Endothelial cell of umbilical vein (primary cell): ENCODE data around the gene PLEKHF1. TPM values are rescaled to one million over a fixed set of nuclear protein-coding genes. Genes with fewer than 3 reads are reported as not detected.

Experiments
- BruUV-seq: library from RNA; stranded (reverse); fragments of 400-500 nt; replicated peaks from 2 replicates; lab custom pipeline; 2021; lab: Mats Ljungman, UMichigan
- CTCF ChIA-PET: fragments of 300-600, 350-600 bp; sonication (Branson Sonifier 250); formaldehyde crosslinking; loops from one replicate; lab custom pipeline; 2021; ENCODE audit warnings: antibody characterized with exemption, inconsistent platforms; lab: Charles Lee
- POLR2A ChIA-PET: fragments of 300-600, 350-600 bp; sonication (Branson Sonifier 250); formaldehyde crosslinking; loops from one replicate; lab custom pipeline; 2021; ENCODE audit warnings: antibody characterized with exemption, inconsistent platforms; lab: Charles Lee
- DNase-seq: peaks from one replicate; pipeline ENCODE4 v3.0.0-alpha.2; 2011; ENCODE audit warnings: low read depth, low spot score
- FAIRE-seq: peaks from 2 replicates; lab custom pipeline; 2011; peaks lifted over from hg19 to GRCh38; lab: Jason Lieb, UNC
- H2AFZ ChIP-seq: 2 replicates; pipeline ENCODE4 v1.6.0; 2012; ENCODE audit warnings: low read depth, low read length, control low read depth, inconsistent platforms
- H3K27ac ChIP-seq: 2 replicates; pipeline ENCODE4 v1.5.1; 2011; ENCODE audit warnings: low read depth, mild to moderate bottlenecking, control low read depth, low read length, moderate library complexity; ENCODE audit not compliant: insufficient read depth
- H3K27me3 ChIP-seq, 2 experiments: 2 replicates each; pipeline versions ENCODE4 v1.6.0 to v1.6.1; 2011; ENCODE audit warnings: low read length in 2 of 2, mixed read lengths in 1 of 2; ENCODE audit not compliant: control insufficient read depth in 2 of 2, insufficient read depth in 2 of 2
- H3K36me3 ChIP-seq, 2 experiments: 2 replicates in 1 of 2; 3 replicates in 1 of 2; pipeline ENCODE4 v1.5.1; 2011; ENCODE audit warnings: low read length in 2 of 2, mild to moderate bottlenecking in 1 of 2, moderate library complexity in 1 of 2; ENCODE audit not compliant: control insufficient read depth in 2 of 2, insufficient read depth in 2 of 2; ENCODE audit errors: extremely low read depth in 1 of 2
- H3K4me1 ChIP-seq: 3 replicates; pipeline ENCODE4 v1.5.1; 2011; ENCODE audit warnings: mild to moderate bottlenecking, low read length; ENCODE audit not compliant: control insufficient read depth, insufficient read depth; ENCODE audit errors: extremely low read depth
- H3K4me2 ChIP-seq: 2 replicates; pipeline ENCODE4 v1.6.1; 2011; ENCODE audit warnings: low read length, control low read depth, mixed read lengths; ENCODE audit not compliant: insufficient read depth
- H3K4me3 ChIP-seq, 3 experiments: fragments of 200-600 bp in 1 of 3; sonication (generic), shearing (Covaris generic) in 1 of 3; replicated peaks in 1 of 3; 2 replicates each; pipeline ENCODE4 v1.5.1; 2011 to 2016; ENCODE audit warnings: control low read depth in 3 of 3, low read length in 3 of 3, mild to moderate bottlenecking in 2 of 3, inconsistent platforms in 1 of 3, low read depth in 1 of 3, moderate library complexity in 1 of 3; ENCODE audit not compliant: insufficient read depth in 1 of 3
- H3K79me2 ChIP-seq: 2 replicates; pipeline ENCODE4 v1.6.0; 2012; ENCODE audit warnings: low read length, inconsistent platforms; ENCODE audit not compliant: control insufficient read depth, insufficient read depth
- H3K9ac ChIP-seq: replicated peaks from 2 replicates; pipeline ENCODE3; 2011; ENCODE audit warnings: low read length, control low read depth; ENCODE audit not compliant: insufficient read depth; ENCODE audit errors: extremely low read depth
- H3K9me1 ChIP-seq: replicated peaks from 3 replicates; pipeline ENCODE4 v1.6.0; 2011; ENCODE audit warnings: mild to moderate bottlenecking, low read length; ENCODE audit not compliant: control insufficient read depth, insufficient read depth; ENCODE audit errors: extremely low read depth
- H3K9me3 ChIP-seq: replicated peaks from 2 replicates; pipeline ENCODE4 v1.5.1; 2012; ENCODE audit warnings: low read length, inconsistent platforms; ENCODE audit not compliant: control insufficient read depth, insufficient read depth
- H4K20me1 ChIP-seq: replicated peaks from 2 replicates; pipeline ENCODE3; 2011; ENCODE audit warnings: mild to moderate bottlenecking, low read length; ENCODE audit not compliant: control insufficient read depth, insufficient read depth; ENCODE audit errors: extremely low read depth
- CTCF ChIP-seq, 2 donors: IDR thresholded peaks; 1 replicate in 1 of 2; 2 replicates in 1 of 2; pipeline ENCODE4 v1.5.1; 2011; ENCODE audit warnings: low read length in 2 of 2, mild to moderate bottlenecking in 2 of 2, moderate library complexity in 2 of 2, control low read depth in 1 of 2, inconsistent platforms in 1 of 2, low read depth in 1 of 2; ENCODE audit not compliant: insufficient read depth in 1 of 2; ENCODE audit errors: extremely low read depth in 1 of 2
- EZH2 ChIP-seq: IDR thresholded peaks from 2 replicates; pipeline ENCODE4 v1.6.1; 2012; ENCODE audit warnings: borderline replicate concordance, low read depth, mild to moderate bottlenecking, moderate library complexity, low read length, inconsistent platforms; ENCODE audit not compliant: severe bottlenecking
- FOS ChIP-seq: IDR thresholded peaks from 2 replicates; pipeline ENCODE4 v1.6.1; 2011; ENCODE audit warnings: mild to moderate bottlenecking, low read length, moderate library complexity, borderline replicate concordance; ENCODE audit not compliant: insufficient read depth
- GATA2 ChIP-seq: IDR thresholded peaks from 2 replicates; pipeline ENCODE4 v1.7.0; 2011; ENCODE audit warnings: low read depth, mild to moderate bottlenecking, moderate library complexity, mixed read lengths, low read length; ENCODE audit not compliant: insufficient read length, insufficient read depth
- JUN ChIP-seq: IDR thresholded peaks from 2 replicates; pipeline ENCODE4 v1.6.1; 2011; ENCODE audit warnings: borderline replicate concordance, low read depth; ENCODE audit not compliant: insufficient read length, insufficient read depth
- MAX ChIP-seq: IDR thresholded peaks from 2 replicates; pipeline ENCODE4 v1.6.1; 2011; ENCODE audit not compliant: insufficient read depth, insufficient read length
- MYC ChIP-seq: IDR thresholded peaks from one replicate; pipeline ENCODE4 v1.6.1; 2011; ENCODE audit warnings: mild to moderate bottlenecking, low read depth, low read length
- POLR2A ChIP-seq: IDR thresholded peaks from 2 replicates; pipeline ENCODE4 v1.6.1; 2012; ENCODE audit warnings: low read depth, mild to moderate bottlenecking, control low read depth, low read length
- POLR2AphosphoS5 ChIP-seq: IDR thresholded peaks from 2 replicates; pipeline ENCODE4 v1.6.1; 2012; ENCODE audit warnings: low read depth, mild to moderate bottlenecking, control low read depth, low read length, moderate library complexity; ENCODE audit not compliant: insufficient read depth
- dilution Hi-C: fragments of 300-500 bp; cut with MboI; formaldehyde crosslinking; loops from one replicate; pipeline ENCODE4 v1.15.0; 2019; ENCODE audit warnings: low sequenced_read_pairs; ENCODE audit not compliant: extremely low pct_ligation_motif_present
- intact Hi-C: fragments of 100-400 bp; cut with micrococcal nuclease; formaldehyde crosslinking; loops from one replicate; pipeline ENCODE4 v1.10.0; 2022
- polyA plus RNA-seq, 4 experiments: library from polyadenylated mRNA; depleted of rRNA in 3 of 4; stranded (reverse) in 3 of 4; unstranded in 1 of 4; fragments of >200 nt; gene quantifications; 2 replicates each; pipeline versions ENCODE4 v1.2.1 to v1.2.3, GENCODE V29; 2011 to 2012; ENCODE audit warnings: missing spikeins in 1 of 4
- total RNA-seq: library from RNA; stranded (reverse); gene quantifications from 2 replicates; pipeline ENCODE4 v1.2.3, GENCODE V29; 2021

The PLEKHF1 gene
- total and polyA plus RNA-seq, 2 donors (not counting 3 experiments of a cell fraction or from before 2014, with no cell fraction given): 5.5 TPM

- peaks cover 6% of the 10 kb centered on the region for H3K4me1 ChIP-seq
- FAIRE-seq (no peak), DNase-seq (no peak)
- no peaks in the 10 kb centered on the region for H3K9me3 ChIP-seq
- dilution Hi-C loops: no loop called here
- TF ChIP-seq JUN: no peak
- TF ChIP-seq POLR2A: no peak
- TF ChIP-seq EZH2: no peak
- TF ChIP-seq GATA2: no peak
- TF ChIP-seq POLR2AphosphoS5: no peak
- TF ChIP-seq MYC: no peak
- no peak for TF ChIP-seq FOS
- no peak for TF ChIP-seq MAX
- no peak for TF ChIP-seq CTCF (IDR thresholded peaks at IDR 0.05; ENCODE audit: extremely low read depth in 1 of 2, insufficient read depth in 1 of 2, low read depth in 1 of 2, low read length in 2 of 2)
- H3K4me2 ChIP-seq: no peak overlapping the region
- H3K9ac ChIP-seq: no peak overlapping the region
- no peaks in the 10 kb centered on the region for H4K20me1 ChIP-seq
- no peak overlapping the region for H2AFZ ChIP-seq
- no peak overlapping the region for H3K4me3 ChIP-seq
- intact Hi-C loops: loop anchor here (1.0 kb wide), 1 partner anchor 13 kb away; no protein-coding TSS in a partner anchor
- H3K9me1 ChIP-seq: no peaks in the 10 kb centered on the region
- no peak overlapping the region for H3K27ac ChIP-seq
- BruUV-seq: no TSS peak
- no peaks in the 10 kb centered on the region for H3K27me3 ChIP-seq
- ChIA-PET CTCF (no interaction called here), POLR2A (no interaction called here)
- peaks cover 0 to 11% of the 10 kb centered on the region in 2 experiments for H3K36me3 ChIP-seq
- no peaks in the 10 kb centered on the region for H3K79me2 ChIP-seq
These were observed 14.4 kb downstream of the PLEKHF1 start for GRCh38 chr19:29679598-29680210.
